Chondrocyte (in vitro differentiated cells): ENCODE results near the gene LDLRAD4. TPM values are rescaled to one million over a fixed set of nuclear protein-coding genes. Genes with fewer than 3 reads are reported as not detected.

Experiments
- DNase-seq: peaks from one replicate; pipeline ENCODE4 v3.0.0; 2021; ENCODE audit warnings: mixed read lengths, low spot score
- H3K27ac Mint-ChIP-seq: one replicate; pipeline ENCODE4 v1.8.0; 2021; ENCODE audit warnings: mild to moderate bottlenecking, moderate library complexity, mixed read lengths; ENCODE audit not compliant: unreplicated experiment
- H3K27me3 Mint-ChIP-seq: 2 replicates; pipeline ENCODE4 v1.8.0; 2021; ENCODE audit warnings: low read depth, mixed read lengths
- H3K36me3 Mint-ChIP-seq: 2 replicates; pipeline ENCODE4 v1.8.0; 2021; ENCODE audit warnings: low read depth, mixed read lengths
- H3K4me1 Mint-ChIP-seq: 2 replicates; pipeline ENCODE4 v1.8.0; 2021; ENCODE audit warnings: low read depth, mild to moderate bottlenecking, mixed read lengths
- H3K4me3 Mint-ChIP-seq: one replicate; pipeline ENCODE4 v1.8.0; 2021; ENCODE audit warnings: mild to moderate bottlenecking, moderate library complexity, mixed read lengths; ENCODE audit not compliant: unreplicated experiment
- H3K9me3 Mint-ChIP-seq: 2 replicates; pipeline ENCODE4 v1.8.0; 2021; ENCODE audit warnings: low read depth, mixed read lengths
- total RNA-seq: library from RNA; stranded (reverse); gene quantifications from 3 replicates; pipeline ENCODE4 v1.2.1, GENCODE V29; 2021
- TF ChIP-seq, protein P1 (sequence below): fragments of 200-600 bp; sonication (generic); IDR thresholded peaks from 2 replicates; pipeline ENCODE4 v1.5.0; 2021; ENCODE audit warnings: antibody characterized with exemption, mild to moderate bottlenecking, moderate library complexity

LDLRAD4 gene
- total RNA-seq, 1 donor from 2014 or later: 80.5 TPM

DNA sequence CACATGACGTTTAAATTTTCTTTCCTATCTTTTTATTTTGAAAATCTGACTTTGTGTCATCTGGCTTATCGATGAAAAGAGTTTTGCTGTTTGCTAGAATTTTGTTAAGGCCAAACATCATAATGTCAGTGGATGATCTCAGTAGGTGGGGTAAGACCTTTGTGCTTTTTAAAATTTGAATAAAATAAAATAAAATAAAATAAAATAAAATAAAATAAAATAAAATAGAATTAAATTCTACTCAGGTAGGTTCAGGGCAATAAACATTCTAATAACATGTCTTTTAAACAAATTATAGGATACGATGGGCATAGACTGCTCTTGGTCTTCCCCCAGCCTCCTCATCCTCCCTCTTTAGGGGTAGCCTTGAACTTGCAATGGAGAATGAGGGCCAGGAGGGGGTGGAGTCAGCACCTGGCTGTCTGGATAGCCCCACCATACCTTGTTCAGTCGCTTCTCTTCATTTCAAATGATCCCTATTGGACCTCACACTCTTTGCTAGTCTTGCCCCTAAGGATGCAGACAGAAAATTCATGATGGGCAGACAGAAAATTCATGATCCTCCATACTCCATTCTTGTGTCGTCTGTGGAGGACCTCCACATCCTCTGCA is 8.1 kb downstream of the LDLRAD4 start:
- Mint-ChIP-seq H3K27me3 (no peaks in the 10 kb centered on the region), H3K36me3 (peaks cover 13% of the 10 kb centered on the region), H3K9me3 (no peaks in the 10 kb centered on the region), H3K4me3 (no peak overlapping the region), H3K4me1 (peaks cover 44% of the 10 kb centered on the region), H3K27ac (no peak overlapping the region)
- TF ChIP-seq, protein P1, sequence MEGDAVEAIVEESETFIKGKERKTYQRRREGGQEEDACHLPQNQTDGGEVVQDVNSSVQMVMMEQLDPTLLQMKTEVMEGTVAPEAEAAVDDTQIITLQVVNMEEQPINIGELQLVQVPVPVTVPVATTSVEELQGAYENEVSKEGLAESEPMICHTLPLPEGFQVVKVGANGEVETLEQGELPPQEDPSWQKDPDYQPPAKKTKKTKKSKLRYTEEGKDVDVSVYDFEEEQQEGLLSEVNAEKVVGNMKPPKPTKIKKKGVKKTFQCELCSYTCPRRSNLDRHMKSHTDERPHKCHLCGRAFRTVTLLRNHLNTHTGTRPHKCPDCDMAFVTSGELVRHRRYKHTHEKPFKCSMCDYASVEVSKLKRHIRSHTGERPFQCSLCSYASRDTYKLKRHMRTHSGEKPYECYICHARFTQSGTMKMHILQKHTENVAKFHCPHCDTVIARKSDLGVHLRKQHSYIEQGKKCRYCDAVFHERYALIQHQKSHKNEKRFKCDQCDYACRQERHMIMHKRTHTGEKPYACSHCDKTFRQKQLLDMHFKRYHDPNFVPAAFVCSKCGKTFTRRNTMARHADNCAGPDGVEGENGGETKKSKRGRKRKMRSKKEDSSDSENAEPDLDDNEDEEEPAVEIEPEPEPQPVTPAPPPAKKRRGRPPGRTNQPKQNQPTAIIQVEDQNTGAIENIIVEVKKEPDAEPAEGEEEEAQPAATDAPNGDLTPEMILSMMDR: peak; percentile 9
- DNase-seq: no peak

DNA sequence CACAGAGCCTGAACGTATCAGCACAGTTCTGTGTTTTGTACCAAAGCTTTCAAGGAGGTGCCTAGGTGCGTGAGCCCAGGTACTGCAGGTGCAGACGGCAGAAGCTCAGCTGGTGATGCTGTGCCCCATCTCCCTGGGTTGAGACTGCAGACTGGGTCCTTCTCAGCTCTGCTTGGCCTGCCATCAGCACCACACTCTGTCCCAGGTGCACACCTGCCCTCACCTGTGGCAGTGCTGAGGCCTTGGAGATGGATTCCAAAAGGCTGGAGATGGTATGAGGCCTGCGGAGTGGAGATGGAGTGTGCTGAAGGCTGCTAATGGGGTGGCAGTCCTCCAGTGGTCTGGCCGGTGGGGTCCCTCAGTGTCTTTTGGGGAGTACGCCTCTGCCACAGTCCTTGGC is 9.3 kb downstream of the LDLRAD4 start:
- no peak for DNase-seq
- Mint-ChIP-seq H3K4me3 (no peak overlapping the region), H3K4me1 (peaks cover 42% of the 10 kb centered on the region), H3K27me3 (no peaks in the 10 kb centered on the region), H3K9me3 (no peaks in the 10 kb centered on the region), H3K27ac (no peak overlapping the region), H3K36me3 (peaks cover 13% of the 10 kb centered on the region)
- TF ChIP-seq, protein P1: no peak

DNA sequence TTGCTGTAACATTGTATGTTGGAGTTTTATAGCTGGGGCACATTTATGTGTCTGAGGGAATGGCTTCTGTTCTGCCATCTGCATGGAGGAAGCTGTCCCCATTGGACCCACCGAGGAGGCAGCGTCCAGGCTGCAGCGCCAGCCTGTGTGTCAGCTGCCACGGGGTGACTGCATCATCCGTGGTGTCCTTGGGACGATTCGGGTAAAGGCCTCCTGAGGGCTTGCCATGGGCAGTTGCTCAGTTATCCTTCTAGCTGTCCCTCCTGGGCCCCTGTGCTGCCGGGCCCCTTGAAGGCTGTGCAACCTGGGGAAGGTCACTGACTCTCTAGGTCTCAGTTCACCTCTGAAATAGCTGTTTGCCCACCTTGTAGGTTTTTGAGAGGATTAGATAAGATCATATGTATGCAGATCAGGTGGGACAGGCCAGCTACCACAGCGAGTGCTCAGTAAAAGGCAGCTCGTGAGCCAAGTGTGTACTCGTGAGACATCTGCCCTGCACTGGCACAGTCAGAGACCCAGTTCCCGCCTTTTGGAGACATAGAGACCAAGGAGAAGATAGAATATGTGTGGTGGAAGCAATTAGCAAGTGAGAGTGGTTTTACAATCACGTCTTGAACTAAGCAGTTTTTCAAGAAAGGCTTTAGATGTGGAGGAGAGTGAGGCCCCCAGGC is 10.6 kb downstream of the LDLRAD4 start:
- no peak overlapping the region for H3K4me3 Mint-ChIP-seq
- H3K36me3 Mint-ChIP-seq: peaks cover 15% of the 10 kb centered on the region
- TF ChIP-seq, protein P1: no peak
- no peaks in the 10 kb centered on the region for H3K27me3 Mint-ChIP-seq
- H3K9me3 Mint-ChIP-seq: no peaks in the 10 kb centered on the region
- H3K4me1 Mint-ChIP-seq: peaks cover 42% of the 10 kb centered on the region
- DNase-seq: no peak
- no peak overlapping the region for H3K27ac Mint-ChIP-seq

DNA sequence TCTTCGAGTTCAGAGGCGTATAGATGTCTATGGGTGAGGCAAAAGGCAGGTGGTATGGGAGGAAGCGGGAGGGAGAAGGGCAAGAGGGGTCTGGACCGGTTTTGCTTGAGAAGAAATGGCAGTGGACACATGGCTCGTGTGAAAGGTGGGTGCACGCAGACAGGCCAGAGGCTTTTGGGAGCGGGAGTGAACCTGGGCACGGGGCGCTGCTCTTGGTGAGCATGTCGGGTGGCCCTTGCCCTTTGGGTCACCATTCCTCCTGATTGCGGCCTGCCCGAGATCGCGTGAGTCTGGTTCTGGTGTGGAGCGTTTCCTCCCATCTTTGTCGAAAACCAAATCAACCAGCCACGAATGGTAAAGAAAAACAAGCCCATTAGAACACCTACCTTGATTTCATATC is 12.6 kb downstream of the LDLRAD4 start:
- Mint-ChIP-seq H3K9me3 (no peaks in the 10 kb centered on the region), H3K27me3 (no peaks in the 10 kb centered on the region), H3K36me3 (peaks cover 13% of the 10 kb centered on the region), H3K4me1 (peaks cover 55% of the 10 kb centered on the region), H3K4me3 (no peak overlapping the region), H3K27ac (peak overlapping the region; percentile 22)
- TF ChIP-seq, protein P1: no peak
- no peak for DNase-seq

DNA sequence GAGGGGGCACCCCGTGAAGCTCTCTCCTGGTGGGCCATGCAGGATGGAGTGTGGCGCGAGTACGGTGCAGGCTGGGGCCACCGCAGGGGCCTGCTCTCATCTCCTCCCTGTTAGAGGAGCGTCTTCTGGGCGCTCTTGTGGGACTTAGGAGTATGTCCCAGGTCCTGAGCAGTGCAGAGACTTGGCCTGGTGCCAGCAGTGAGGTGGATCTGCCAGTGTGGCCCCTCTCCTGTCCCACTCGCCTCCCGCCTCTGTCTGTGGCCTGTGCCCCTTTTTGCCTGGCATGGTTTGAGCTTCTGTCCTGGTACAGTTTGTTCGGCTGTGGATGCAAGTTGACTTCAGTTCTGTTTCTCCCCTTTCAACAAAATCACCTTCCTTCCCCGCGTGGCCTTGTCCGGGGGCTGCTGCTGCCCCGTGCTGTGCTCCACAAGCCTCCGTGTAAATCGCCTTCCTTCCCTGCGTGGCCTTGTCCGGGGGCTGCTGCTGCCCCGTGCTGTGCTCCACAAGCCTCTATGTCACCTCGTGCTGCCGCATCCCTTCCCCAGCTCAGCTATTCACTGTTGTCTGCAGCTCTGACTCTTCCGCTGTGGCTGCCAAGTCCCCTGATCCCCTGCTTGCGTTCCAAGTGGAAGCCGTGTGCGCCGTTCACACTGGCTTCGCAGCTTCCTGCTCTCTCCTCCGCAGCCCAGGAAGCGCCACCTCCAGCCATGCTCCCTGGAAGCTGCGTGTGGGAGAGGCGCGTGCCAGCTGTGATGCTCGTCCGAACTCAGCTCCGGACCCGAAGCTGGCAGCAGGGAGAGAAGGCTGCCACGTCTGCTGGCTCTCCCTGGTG is 13.7 kb downstream of the LDLRAD4 start:
- H3K4me3 Mint-ChIP-seq: no peak overlapping the region
- peaks cover 13% of the 10 kb centered on the region for H3K36me3 Mint-ChIP-seq
- no peaks in the 10 kb centered on the region for H3K27me3 Mint-ChIP-seq
- TF ChIP-seq, protein P1: no peak
- no peak for DNase-seq
- no peak overlapping the region for H3K27ac Mint-ChIP-seq
- peaks cover 64% of the 10 kb centered on the region for H3K4me1 Mint-ChIP-seq
- no peaks in the 10 kb centered on the region for H3K9me3 Mint-ChIP-seq
